Measurements from ENCODE around the gene OSBPL3.

The OSBPL3 gene

DNA sequence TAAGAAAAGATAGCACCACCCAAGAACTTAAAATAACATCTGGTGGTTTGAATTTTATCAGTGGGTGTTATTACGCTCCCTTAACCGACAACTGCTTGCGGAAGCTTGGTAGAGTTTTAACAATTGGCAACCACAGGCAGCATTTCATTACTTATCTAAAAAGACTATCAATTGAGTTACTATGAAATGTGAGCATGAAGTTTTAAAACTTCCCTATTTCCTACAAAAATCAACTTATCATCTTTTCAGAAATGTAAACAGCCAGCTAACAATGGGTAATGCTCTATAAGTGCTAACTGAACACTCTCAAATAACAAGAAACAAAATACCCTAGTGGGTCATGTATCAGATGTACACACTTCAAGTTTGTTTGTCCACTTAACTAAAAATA lies 68.8 kb downstream of the OSBPL3 start:
- peaks cover 19% of the 10 kb centered on the region for H3K4me1 ChIP-seq (ENCODE audit: control insufficient read depth, insufficient read depth, low read length)

DNA sequence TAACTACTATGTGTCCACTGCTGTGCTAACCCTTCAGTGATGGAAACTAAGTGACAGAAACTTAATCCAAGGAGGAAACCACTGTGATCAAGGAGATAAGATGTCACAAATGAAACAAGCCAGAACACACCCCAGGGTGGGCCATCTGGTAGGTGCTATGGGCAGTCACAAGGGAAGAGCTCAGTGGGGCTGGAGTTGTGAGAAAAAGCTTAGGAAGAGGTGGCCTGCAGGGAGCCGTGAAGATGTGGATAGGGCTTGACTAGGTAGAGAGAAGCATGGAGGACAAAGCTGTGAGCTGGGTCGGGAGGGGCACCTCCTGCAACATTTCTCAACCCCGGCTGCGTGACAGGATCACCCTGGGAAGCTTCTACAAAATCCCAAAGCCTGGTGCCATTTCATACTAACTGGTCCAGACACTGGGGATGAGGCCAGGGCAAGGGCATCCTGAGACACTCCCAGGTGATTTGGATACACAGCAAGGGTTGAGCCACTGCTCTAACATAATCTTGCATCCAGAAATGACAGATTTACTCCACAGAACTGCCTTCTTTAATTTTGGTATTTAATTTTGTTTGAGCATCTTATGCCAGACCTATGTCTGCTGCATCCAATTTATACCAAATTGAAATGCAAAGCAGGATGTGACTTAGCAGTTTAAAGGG lies 69.3 kb downstream of the OSBPL3 start:
- no peak overlapping the region for H3K4me3 ChIP-seq (ENCODE audit: low read depth, low read length)
- no peak overlapping the region; the same call in 1 of the 2 replicates for H3K27ac ChIP-seq (ENCODE audit: extremely low read depth, low read depth, low read length)
- no peaks in the 10 kb centered on the region for H3K9me3 ChIP-seq (ENCODE audit: control insufficient read depth, insufficient read depth, low read depth, low read length)
- ChIA-PET POLR2A (no interaction called here), CTCF (interaction anchor here (0.6 to 1.5 kb wide), 4 partner anchors 16 to 120 kb away, joined by 3 to 4 read pairs (median 4); no protein-coding TSS in a partner anchor)
- peaks cover 19% of the 10 kb centered on the region for H3K4me1 ChIP-seq (ENCODE audit: control insufficient read depth, insufficient read depth, low read length)
- no peaks in the 10 kb centered on the region for H3K36me3 ChIP-seq (ENCODE audit: control insufficient read depth in 2 of 2, insufficient read depth in 1 of 2, low read length in 2 of 2)
- TF ChIP-seq GLIS1 (tag by site-specific recombination; IDR thresholded peaks at IDR 0.05) (no peak), ZNF664 (tag by site-specific recombination; IDR thresholded peaks at IDR 0.05) (no peak), SP2 (tag by site-specific recombination; IDR thresholded peaks at IDR 0.05) (no peak), ZNF837 (tag by site-specific recombination; IDR thresholded peaks at IDR 0.05) (no peak), ZNF677 (tag by site-specific recombination; IDR thresholded peaks at IDR 0.05) (no peak), PRDM10 (tag by site-specific recombination; IDR thresholded peaks at IDR 0.05) (no peak), GFI1B (tag by site-specific recombination; IDR thresholded peaks at IDR 0.05) (no peak), ZSCAN30 (tag by site-specific recombination; IDR thresholded peaks at IDR 0.05) (no peak), ZNF426 (tag by site-specific recombination; IDR thresholded peaks at IDR 0.05) (no peak), ZNF621 (tag by site-specific recombination; IDR thresholded peaks at IDR 0.05) (no peak), ZNF335 (tag by site-specific recombination; conservative IDR thresholded peaks at IDR 0.05) (no peak), ZNF341 (tag by site-specific recombination; IDR thresholded peaks at IDR 0.05; ENCODE audit: low read depth) (no peak), ZNF354C (tag by site-specific recombination; IDR thresholded peaks at IDR 0.05; ENCODE audit: borderline replicate concordance, low read depth) (no peak), ZBTB44 (tag by site-specific recombination; IDR thresholded peaks at IDR 0.05) (no peak), ZSCAN16 (tag by site-specific recombination; IDR thresholded peaks at IDR 0.05) (no peak), ZNF292 (tag by site-specific recombination; IDR thresholded peaks at IDR 0.05; ENCODE audit: borderline replicate concordance, low read depth) (no peak), ZNF707 (tag by site-specific recombination; IDR thresholded peaks at IDR 0.05) (no peak), ZNF580 (tag by site-specific recombination; IDR thresholded peaks at IDR 0.05) (no peak)

More for the DNA sequence above, 68.8 kb downstream of the OSBPL3 start:
- TF ChIP-seq ZSCAN16 (tag by site-specific recombination; IDR thresholded peaks at IDR 0.05) = peak; percentile 69; the same call in 1 of the 2 replicates
- TF ChIP-seq, protein P1, sequence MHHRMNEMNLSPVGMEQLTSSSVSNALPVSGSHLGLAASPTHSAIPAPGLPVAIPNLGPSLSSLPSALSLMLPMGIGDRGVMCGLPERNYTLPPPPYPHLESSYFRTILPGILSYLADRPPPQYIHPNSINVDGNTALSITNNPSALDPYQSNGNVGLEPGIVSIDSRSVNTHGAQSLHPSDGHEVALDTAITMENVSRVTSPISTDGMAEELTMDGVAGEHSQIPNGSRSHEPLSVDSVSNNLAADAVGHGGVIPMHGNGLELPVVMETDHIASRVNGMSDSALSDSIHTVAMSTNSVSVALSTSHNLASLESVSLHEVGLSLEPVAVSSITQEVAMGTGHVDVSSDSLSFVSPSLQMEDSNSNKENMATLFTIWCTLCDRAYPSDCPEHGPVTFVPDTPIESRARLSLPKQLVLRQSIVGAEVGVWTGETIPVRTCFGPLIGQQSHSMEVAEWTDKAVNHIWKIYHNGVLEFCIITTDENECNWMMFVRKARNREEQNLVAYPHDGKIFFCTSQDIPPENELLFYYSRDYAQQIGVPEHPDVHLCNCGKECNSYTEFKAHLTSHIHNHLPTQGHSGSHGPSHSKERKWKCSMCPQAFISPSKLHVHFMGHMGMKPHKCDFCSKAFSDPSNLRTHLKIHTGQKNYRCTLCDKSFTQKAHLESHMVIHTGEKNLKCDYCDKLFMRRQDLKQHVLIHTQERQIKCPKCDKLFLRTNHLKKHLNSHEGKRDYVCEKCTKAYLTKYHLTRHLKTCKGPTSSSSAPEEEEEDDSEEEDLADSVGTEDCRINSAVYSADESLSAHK (tag by site-specific recombination; IDR thresholded peaks at IDR 0.05) = no peak
- TF ChIP-seq FEZF1 (tag by site-specific recombination; IDR thresholded peaks at IDR 0.05) = peak; percentile 41; the same call in 1 of the 2 replicates
- TF ChIP-seq ZNF549 (tag by site-specific recombination; IDR thresholded peaks at IDR 0.05) = no peak
- TF ChIP-seq OSR2 (tag by site-specific recombination; IDR thresholded peaks at IDR 0.05) = peak; percentile 23; the same call in 1 of the 2 replicates
- no peak for TF ChIP-seq ZNF621 (tag by site-specific recombination; IDR thresholded peaks at IDR 0.05)
- TF ChIP-seq KLF9 (tag by site-specific recombination; IDR thresholded peaks at IDR 0.05; ENCODE audit: low read depth) = no peak
- peak; percentile 58 for TF ChIP-seq PRDM6 (tag by site-specific recombination; IDR thresholded peaks at IDR 0.05)
- no peak overlapping the region for H3K4me3 ChIP-seq (ENCODE audit: low read depth, low read length)
- H3K9me3 ChIP-seq (ENCODE audit: control insufficient read depth, insufficient read depth, low read depth, low read length) = no peaks in the 10 kb centered on the region
- POLR2A ChIA-PET = no interaction called here
- CTCF ChIA-PET = interaction anchor here (0.7 to 1.5 kb wide), 4 partner anchors 15 to 182 kb away, joined by 3 to 4 read pairs (median 4); no protein-coding TSS in a partner anchor
- no peaks in the 10 kb centered on the region for H3K36me3 ChIP-seq (ENCODE audit: control insufficient read depth in 2 of 2, insufficient read depth in 1 of 2, low read length in 2 of 2)
- no peak overlapping the region; the same call in 1 of the 2 replicates for H3K27ac ChIP-seq (ENCODE audit: extremely low read depth, low read depth, low read length)

Measured in HEK293 (cell line).